H1 (cell line): ENCODE data around the gene CXCL14. TPM values are rescaled to one million over a fixed set of nuclear protein-coding genes. Genes with fewer than 3 reads are reported as not detected.
A peak's percentile ranks its signal among the peaks of the same experiment; 100 is the strongest.

Experiments used
- BACH1 ChIP-seq: IDR thresholded peaks from 2 replicates; pipeline ENCODE4 v1.6.1; 2012; ENCODE audit warnings: low read length, improper control_type of control experiment
- CREB1 ChIP-seq: IDR thresholded peaks from 2 replicates; pipeline ENCODE4 v1.6.1; 2012; ENCODE audit warnings: inconsistent platforms
- EZH2 ChIP-seq: fragments of 200-600 bp; sonication (generic); IDR thresholded peaks from 2 replicates; pipeline ENCODE4 v1.7.1; 2012; ENCODE audit warnings: low read depth, mild to moderate bottlenecking, moderate library complexity, low read length, inconsistent platforms; ENCODE audit not compliant: severe bottlenecking
- GABPA ChIP-seq: IDR thresholded peaks from 2 replicates; pipeline ENCODE4 v1.6.1; 2011; ENCODE audit warnings: mild to moderate bottlenecking, low read length, moderate library complexity, borderline replicate concordance; ENCODE audit not compliant: insufficient read depth
- JUN ChIP-seq: IDR thresholded peaks from 2 replicates; pipeline ENCODE4 v1.6.1; 2011; ENCODE audit warnings: low read depth, mild to moderate bottlenecking, improper control_type of control experiment, low read length
- JUND ChIP-seq: IDR thresholded peaks from 2 replicates; pipeline ENCODE4 v1.6.1; 2011; ENCODE audit warnings: mild to moderate bottlenecking, improper control_type of control experiment, low read length
- POU5F1 ChIP-seq: IDR thresholded peaks from 2 replicates; pipeline ENCODE4 v1.6.1; 2011; ENCODE audit warnings: low read depth, mild to moderate bottlenecking, low read length, moderate library complexity
- SIRT6 ChIP-seq: IDR thresholded peaks from one replicate; pipeline ENCODE4 v1.7.1; 2012; ENCODE audit warnings: low read length, inconsistent platforms
- SUZ12 ChIP-seq: fragments of 200-600 bp; sonication (generic); IDR thresholded peaks from 2 replicates; pipeline ENCODE4 v1.6.1; 2012; ENCODE audit warnings: mild to moderate bottlenecking, inconsistent platforms, low read length, moderate library complexity, mixed read lengths
- polyA plus RNA-seq, 7 experiments: library from polyadenylated mRNA; depleted of rRNA in 3 of 7; stranded (reverse) in 5 of 7; unstranded in 2 of 7; fragments of >200 nt in 5 of 7; fragments of 200-250 nt in 2 of 7; gene quantifications; 1 replicate in 5 of 7; 2 replicates in 1 of 7; 4 replicates in 1 of 7; pipeline versions ENCODE4 v1.2.1 to v1.2.3, GENCODE V29; 2011 to 2013; ENCODE audit warnings: missing spikeins in 2 of 7, mixed read lengths in 2 of 7
- total RNA-seq: library from RNA; stranded (reverse); fragmentation: NEBNext Ultra II Directional; extraction: Animal tissue kit (Norgen Biotek cat#: 25700); gene quantifications from 2 replicates; pipeline ENCODE4 v1.2.1, GENCODE V29; 2021
- TF ChIP-seq, protein P1 (sequence below): IDR thresholded peaks from 2 replicates; pipeline ENCODE4 v1.6.1; 2011; ENCODE audit warnings: low read depth, mild to moderate bottlenecking, low read length; ENCODE audit not compliant: insufficient read depth

The CXCL14 gene
- total and polyA plus RNA-seq, 2 of the 8 experiments (the other 6 are each of a cell fraction or from before 2014, with no cell fraction given) = 1.5 to 1.8 TPM

DNA sequence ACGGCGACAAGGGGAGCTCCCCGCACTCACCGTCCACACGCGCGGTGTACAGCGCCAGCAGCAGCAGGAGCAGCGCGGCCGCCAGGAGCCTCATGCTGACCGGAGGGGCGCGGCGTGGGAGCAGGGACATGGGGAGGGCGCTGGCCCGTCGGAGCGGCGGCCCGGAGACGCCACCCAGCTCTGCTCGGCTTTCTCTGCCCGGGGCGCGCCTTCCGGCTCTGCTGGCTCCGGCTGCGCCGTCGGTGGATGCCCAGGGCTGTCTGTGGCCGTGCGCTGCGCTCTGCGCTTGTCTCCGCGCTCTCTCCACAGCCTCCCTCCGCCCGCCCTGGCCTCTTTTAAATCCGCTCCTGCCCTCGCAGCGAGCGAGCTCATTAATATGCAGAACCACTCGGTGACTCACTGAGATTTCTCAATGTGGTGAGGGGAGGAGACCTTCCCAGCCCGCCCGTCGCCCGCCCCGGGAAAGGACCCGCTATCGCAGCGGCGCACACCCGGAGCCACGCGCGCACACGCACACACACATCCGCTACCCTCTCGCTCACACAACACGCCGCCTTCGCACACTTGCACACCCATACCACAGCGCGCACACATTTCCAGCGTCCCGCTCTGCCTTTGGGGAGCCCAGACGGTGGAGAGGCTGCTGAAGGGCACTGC lies at the start of gene CXCL14 (continued):
- TF ChIP-seq, protein P1, sequence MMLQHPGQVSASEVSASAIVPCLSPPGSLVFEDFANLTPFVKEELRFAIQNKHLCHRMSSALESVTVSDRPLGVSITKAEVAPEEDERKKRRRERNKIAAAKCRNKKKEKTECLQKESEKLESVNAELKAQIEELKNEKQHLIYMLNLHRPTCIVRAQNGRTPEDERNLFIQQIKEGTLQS = no peak
- TF ChIP-seq JUN (0 out of 2 replicates have a peak, but pooled peaks have one; percentile 14), CREB1 (no peak; the same call in 1 of the 2 replicates), GABPA (no peak), SUZ12 (peak; percentile 84), JUND (peak; percentile 82), BACH1 (peak; percentile 6), POU5F1 (no peak), SIRT6 (no peak), EZH2 (peak; percentile 77)
- TF ChIP-seq, all 59 proteins: peak for 9
